BLaER1 treated with 17β-estradiol and CSF1 and Interleukin-3, amounts not matched to agents 10 nM and 100 nM (cell line): ENCODE measurements around the gene GBP7.
A peak's percentile ranks its signal among the peaks of the same experiment; 100 is the strongest.
"Not testable (repeated sequence)": the region's sequence is repeated elsewhere in the genome, so short reads cannot be mapped to it uniquely, and the experiment has no call there.

Source experiments
- H3K27ac ChIP-seq, 11 experiments: shearing (Covaris generic); formaldehyde crosslinking; 2 replicates each; pipeline ENCODE4 v1.8.1; 2022
- H3K27me3 ChIP-seq, 11 experiments: shearing (Covaris generic); formaldehyde crosslinking; 2 replicates each; pipeline ENCODE4 v1.8.1; 2022
- H3K36me3 ChIP-seq, 11 experiments: shearing (Covaris generic); formaldehyde crosslinking; 2 replicates each; pipeline ENCODE4 v1.8.1; 2022
- H3K4me1 ChIP-seq, 10 experiments: shearing (Covaris generic); formaldehyde crosslinking; 2 replicates each; pipeline ENCODE4 v1.8.1; 2022
- H3K4me2 ChIP-seq, 11 experiments: shearing (Covaris generic); formaldehyde crosslinking; 2 replicates each; pipeline ENCODE4 v1.8.1; 2022
- H3K4me3 ChIP-seq, 10 experiments: shearing (Covaris generic); formaldehyde crosslinking; 2 replicates each; pipeline ENCODE4 v1.8.1; 2022
- H3K9ac ChIP-seq, 11 experiments: shearing (Covaris generic); formaldehyde crosslinking; 2 replicates each; pipeline ENCODE4 v1.8.1; 2022
- H3K9me3 ChIP-seq, 11 experiments: shearing (Covaris generic); formaldehyde crosslinking; replicated peaks in 1 of 11; 2 replicates each; pipeline ENCODE4 v1.8.1; 2022
- H4K20me1 ChIP-seq, 11 experiments: shearing (Covaris generic); formaldehyde crosslinking; 2 replicates each; pipeline ENCODE4 v1.8.1; 2022
- Cebpa-rat ChIP-seq, 11 experiments: shearing (Covaris generic); IDR thresholded peaks; 2 replicates each; pipeline ENCODE4 v1.8.1; 2022

Gene GBP7

GRCh38 chr1:89175601-89176256, at the start of gene GBP7:
Gene GBP7 (minus strand): TSS chr1:89176003. CDS start chr1:89171935, 4,068 bp downstream.
- no peaks in the 10 kb centered on the region for H3K27me3 ChIP-seq
- TF ChIP-seq Cebpa-rat (IDR thresholded peaks at IDR 0.05): no peak
- no peak within 1 kb of the TSS for H3K4me2 ChIP-seq
- no peaks in the 10 kb centered on the region for H3K9me3 ChIP-seq
- H3K4me3 ChIP-seq: no peak within 1 kb of the TSS
- H4K20me1 ChIP-seq: no peaks in the 10 kb centered on the region
- no peak within 1 kb of the TSS for H3K9ac ChIP-seq
- no peaks in the 10 kb centered on the region for H3K36me3 ChIP-seq
- peaks cover 0 to 11% (median 0%) of the 10 kb centered on the region in 10 experiments; a peak in 8 of 20 replicates for H3K4me1 ChIP-seq
- H3K27ac ChIP-seq: no peak within 1 kb of the TSS

- Histone ChIP-seq H3K9me3 (peaks cover 20 to 30% (median 23%) of the 10 kb centered on the region in 11 experiments), H3K36me3 (no peaks in the 10 kb centered on the region), H3K9ac (no peak overlapping the region), H3K27me3 (no peaks in the 10 kb centered on the region), H4K20me1 (no peaks in the 10 kb centered on the region), H3K4me1 (no peaks in the 10 kb centered on the region), H3K27ac (no peak overlapping the region), H3K4me2 (no peak overlapping the region), H3K4me3 (no peak overlapping the region)
- TF ChIP-seq Cebpa-rat (IDR thresholded peaks at IDR 0.05): no peak
Observed at GRCh38 chr1:89221341-89221740, 45.5 kb upstream of the GBP7 start.

GRCh38 chr1:89219851-89220250, 44.0 kb upstream of the GBP7 start:
- not testable (repeated sequence) for H3K4me1 ChIP-seq, H4K20me1 ChIP-seq, H3K27me3 ChIP-seq, H3K9ac ChIP-seq, H3K4me3 ChIP-seq, H3K27ac ChIP-seq, H3K4me2 ChIP-seq, H3K36me3 ChIP-seq
- H3K9me3 ChIP-seq: peaks cover 20 to 28% (median 22%) of the 10 kb centered on the region in 11 experiments

- H3K27me3 ChIP-seq, H3K9ac ChIP-seq, H3K27ac ChIP-seq, H3K4me2 ChIP-seq, H3K4me1 ChIP-seq, H3K36me3 ChIP-seq, H3K4me3 ChIP-seq, H4K20me1 ChIP-seq: not testable (repeated sequence)
- peaks cover 20 to 25% (median 22%) of the 10 kb centered on the region in 11 experiments for H3K9me3 ChIP-seq
Observed at GRCh38 chr1:89218941-89219340, 43.1 kb upstream of the GBP7 start.

GRCh38 chr1:89213347-89213746, 37.5 kb upstream of the GBP7 start:
- Histone ChIP-seq H3K36me3 (no peaks in the 10 kb centered on the region), H4K20me1 (no peaks in the 10 kb centered on the region), H3K4me1 (no peaks in the 10 kb centered on the region), H3K4me2 (no peak overlapping the region), H3K9me3 (peaks cover 44 to 53% (median 48%) of the 10 kb centered on the region in 11 experiments), H3K27me3 (no peaks in the 10 kb centered on the region), H3K9ac (no peak overlapping the region), H3K27ac (no peak overlapping the region), H3K4me3 (no peak overlapping the region)
- TF ChIP-seq Cebpa-rat (IDR thresholded peaks at IDR 0.05): no peak

GRCh38 chr1:89211035-89211634, 35.3 kb upstream of the GBP7 start:
- Histone ChIP-seq H4K20me1 (no peaks in the 10 kb centered on the region), H3K4me3 (no peak overlapping the region), H3K9me3 (peaks cover 40 to 55% (median 44%) of the 10 kb centered on the region in 11 experiments), H3K4me2 (no peak overlapping the region), H3K36me3 (no peaks in the 10 kb centered on the region), H3K9ac (no peak overlapping the region), H3K27ac (no peak overlapping the region), H3K27me3 (no peaks in the 10 kb centered on the region), H3K4me1 (no peaks in the 10 kb centered on the region)
- TF ChIP-seq Cebpa-rat (IDR thresholded peaks at IDR 0.05): no peak

- H4K20me1 ChIP-seq: no peaks in the 10 kb centered on the region
- H3K36me3 ChIP-seq: no peaks in the 10 kb centered on the region
- H3K9ac ChIP-seq: no peak overlapping the region
Observed at GRCh38 chr1:89206373-89206772, 30.6 kb upstream of the GBP7 start.

GRCh38 chr1:89203166-89203565, 27.4 kb upstream of the GBP7 start:
- Histone ChIP-seq H4K20me1 (no peaks in the 10 kb centered on the region), H3K4me2 (no peak overlapping the region), H3K9ac (no peak overlapping the region), H3K27ac (no peak overlapping the region), H3K36me3 (no peaks in the 10 kb centered on the region), H3K9me3 (peaks cover 28 to 41% (median 33%) of the 10 kb centered on the region in 11 experiments), H3K4me1 (peaks cover 9 to 38% (median 31%) of the 10 kb centered on the region in 10 experiments), H3K4me3 (no peak overlapping the region), H3K27me3 (peaks cover 4 to 16% (median 11%) of the 10 kb centered on the region in 11 experiments)
- no peak for TF ChIP-seq Cebpa-rat (IDR thresholded peaks at IDR 0.05)

More at GRCh38 chr1:89206373-89206772, 30.6 kb upstream of the GBP7 start:
- H3K27ac ChIP-seq: no peak overlapping the region
- H3K4me2 ChIP-seq: no peak overlapping the region
- H3K9me3 ChIP-seq: peaks cover 47 to 64% (median 57%) of the 10 kb centered on the region in 11 experiments
- TF ChIP-seq Cebpa-rat (IDR thresholded peaks at IDR 0.05): no peak
- H3K4me3 ChIP-seq: no peak overlapping the region
- H3K4me1 ChIP-seq: peaks cover 0 to 6% (median 2%) of the 10 kb centered on the region in 10 experiments; a peak in 12 of 20 replicates
- H3K27me3 ChIP-seq: no peaks in the 10 kb centered on the region

- Histone ChIP-seq H3K9me3 (peaks cover 23 to 35% (median 29%) of the 10 kb centered on the region in 11 experiments), H3K4me2 (peak overlapping the region in 9 of 11 experiments; percentile 22 to 80 (median 54); a peak in 17 of 22 replicates), H3K36me3 (no peaks in the 10 kb centered on the region), H3K27ac (no peak overlapping the region; a peak in 1 of 22 replicates), H3K27me3 (peaks cover 21 to 35% (median 28%) of the 10 kb centered on the region in 11 experiments), H3K4me1 (peaks cover 15 to 43% (median 37%) of the 10 kb centered on the region in 10 experiments), H3K9ac (no peak overlapping the region), H3K4me3 (no peak overlapping the region), H4K20me1 (no peaks in the 10 kb centered on the region)
- TF ChIP-seq Cebpa-rat (IDR thresholded peaks at IDR 0.05): no peak
Observed at GRCh38 chr1:89201106-89201794, 25.4 kb upstream of the GBP7 start.
